NCI-H82 treated with DMSO at 0.1 percent for 48 hours (cell line): ENCODE measurements around the gene SIPA1.

Source experiments
- DNase-seq: peaks from one replicate; lab custom pipeline; 2025; ENCODE audit not compliant: unreplicated experiment; lab: John Stamatoyannopoulos, UW

Gene SIPA1

GRCh38 chr11:65637794-65638419, at the start of gene SIPA1:
TSS of gene SIPA1 (plus strand) at chr11:65638101. CDS start at chr11:65640922, 2,821 bp downstream.
- DNase-seq: no peak

DNA sequence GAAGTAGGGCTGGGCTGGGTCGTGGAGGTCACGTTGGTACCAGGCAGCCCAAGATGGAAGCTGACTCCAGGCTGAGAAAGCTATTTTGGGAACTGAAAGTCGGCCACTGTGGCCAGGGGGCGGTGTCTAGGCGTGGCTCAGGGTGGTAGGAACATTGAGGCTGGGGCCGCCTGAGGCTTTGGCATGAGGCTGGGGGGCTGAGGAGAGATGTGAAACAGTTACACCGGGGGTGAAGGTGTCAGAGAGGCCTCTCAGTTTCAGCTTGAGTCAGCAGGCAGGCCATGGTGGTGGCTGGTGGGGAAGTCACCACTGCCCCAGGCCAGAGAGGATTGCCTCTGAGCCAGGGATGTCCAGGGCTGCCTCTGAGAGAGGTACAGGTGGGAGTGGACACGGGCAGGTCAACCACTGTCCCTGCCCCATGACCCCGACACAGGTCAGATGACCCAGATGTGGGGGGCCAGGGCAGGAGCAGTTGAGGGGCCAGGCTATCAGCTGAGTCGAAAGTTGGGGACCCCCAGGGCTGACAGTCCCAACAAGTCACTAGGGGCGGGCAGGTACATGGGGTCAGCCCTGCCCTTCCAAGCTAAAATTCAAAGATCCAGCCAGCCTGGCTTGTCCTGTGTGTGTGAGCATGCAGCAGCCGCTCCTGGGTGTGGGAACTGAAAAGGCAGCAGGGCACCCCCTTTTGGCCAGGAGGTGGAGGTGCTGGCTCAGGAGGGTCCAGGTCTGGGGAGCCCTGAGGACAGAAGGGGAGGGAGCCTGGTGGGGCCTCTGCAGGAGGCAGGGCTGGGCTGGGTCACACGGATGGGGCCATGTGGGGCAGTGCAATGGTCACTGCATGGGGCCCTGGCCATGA, 49.5 kb upstream of the SIPA1 start:
- no peak for DNase-seq

- no peak for DNase-seq
Measured at GRCh38 chr11:65589444-65590239, 48.3 kb upstream of the SIPA1 start.

GRCh38 chr11:65590240-65590738, 47.6 kb upstream of the SIPA1 start:
- DNase-seq: no peak

- DNase-seq: no peak
Measured at GRCh38 chr11:65591939-65592857, 45.7 kb upstream of the SIPA1 start.

DNA sequence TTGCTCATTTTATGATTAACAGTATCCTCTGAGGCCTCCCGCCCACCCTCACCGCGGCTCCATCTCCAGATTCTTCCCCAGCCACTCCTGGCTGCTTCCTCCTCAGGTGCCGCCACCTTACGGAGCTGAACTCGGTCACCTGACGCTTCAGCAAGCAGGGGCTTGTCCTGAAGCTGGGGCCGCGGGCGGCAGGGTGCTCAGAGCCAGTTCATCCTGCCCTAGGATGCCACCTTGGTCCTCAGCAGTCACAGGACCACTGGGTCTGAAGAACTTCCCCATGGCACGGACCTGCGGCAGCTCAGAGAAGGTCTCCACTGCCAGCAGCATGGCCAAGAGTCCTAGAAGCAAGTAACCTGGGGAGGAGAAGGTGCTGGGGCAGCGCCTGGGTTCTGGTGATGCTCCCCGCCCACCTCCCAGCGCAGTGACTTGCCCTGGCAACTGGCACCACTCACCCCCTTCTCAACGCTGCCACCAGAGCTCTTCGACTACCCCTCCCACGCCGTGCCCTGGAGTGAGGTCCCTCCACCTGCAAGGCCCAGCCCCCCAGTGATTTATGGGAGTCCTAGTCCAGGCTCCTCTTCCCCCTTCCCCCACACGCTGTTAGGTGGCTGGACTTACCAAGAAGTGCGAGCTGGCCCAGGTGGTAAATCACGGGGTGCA, 44.9 kb upstream of the SIPA1 start:
- DNase-seq: no peak

DNA sequence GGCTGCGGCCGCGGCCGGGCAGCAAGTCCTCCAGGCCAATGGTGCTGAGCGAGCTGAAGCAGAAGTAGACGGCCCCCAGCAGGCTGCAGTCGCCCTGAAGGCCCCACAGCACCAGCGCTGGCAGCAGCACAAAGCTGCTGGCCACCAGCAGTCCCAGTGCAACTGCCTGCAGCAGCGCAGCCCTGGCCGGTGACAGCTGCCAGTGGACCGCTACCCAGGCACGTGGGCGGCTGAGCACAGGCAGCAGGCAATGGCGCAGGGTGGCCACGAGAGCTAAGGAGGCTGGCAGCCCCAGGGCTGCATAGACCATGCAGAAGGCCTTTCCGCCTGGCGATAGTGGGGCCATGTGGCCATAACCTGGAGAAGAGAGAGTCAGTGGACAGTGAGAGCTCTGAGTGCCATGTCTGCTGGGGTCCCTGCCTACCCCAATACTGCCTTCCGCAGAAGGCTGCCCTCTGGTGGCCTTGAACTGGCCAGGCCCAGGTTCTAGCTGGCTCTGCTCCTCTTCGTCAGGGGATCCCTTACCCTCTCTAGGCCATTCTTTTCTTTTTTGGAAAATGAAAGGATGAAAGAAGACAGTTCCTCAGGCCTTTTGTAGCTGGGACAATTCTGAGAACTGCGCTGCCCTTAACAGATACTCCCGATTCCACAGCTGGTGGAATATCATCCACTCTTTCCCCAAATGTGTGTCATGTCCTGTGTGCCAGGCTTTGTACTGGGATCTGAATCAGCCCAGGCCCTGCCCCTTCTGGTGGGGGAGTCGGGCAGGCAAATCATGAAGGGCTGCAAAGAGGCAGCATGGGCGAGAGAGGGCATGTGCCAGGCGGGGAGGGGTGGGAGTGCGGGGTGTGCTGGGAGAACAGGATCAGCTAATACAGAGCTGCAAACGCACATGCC, 44.1 kb upstream of the SIPA1 start:
- DNase-seq: no peak

DNA sequence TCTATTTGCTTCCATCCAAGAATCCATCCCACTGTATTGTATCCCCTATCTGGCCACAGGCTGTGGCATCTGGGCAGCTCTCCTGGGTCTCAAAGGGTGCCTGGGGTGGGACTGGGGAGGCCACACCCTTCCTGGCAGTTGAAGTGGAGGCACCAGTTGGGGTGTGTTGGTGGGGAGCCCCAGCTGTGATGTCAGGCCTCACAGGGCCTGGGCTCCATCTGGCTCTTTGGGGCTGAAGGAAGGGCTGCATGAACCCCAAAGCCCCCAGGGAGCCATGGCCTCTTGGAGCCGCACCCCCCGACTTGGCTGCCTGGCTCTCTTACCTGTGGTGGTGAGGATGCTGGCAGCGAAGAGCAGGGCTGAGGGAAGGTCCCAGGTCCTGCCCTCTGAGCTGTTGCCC, 42.8 kb upstream of the SIPA1 start:
- no peak for DNase-seq

DNA sequence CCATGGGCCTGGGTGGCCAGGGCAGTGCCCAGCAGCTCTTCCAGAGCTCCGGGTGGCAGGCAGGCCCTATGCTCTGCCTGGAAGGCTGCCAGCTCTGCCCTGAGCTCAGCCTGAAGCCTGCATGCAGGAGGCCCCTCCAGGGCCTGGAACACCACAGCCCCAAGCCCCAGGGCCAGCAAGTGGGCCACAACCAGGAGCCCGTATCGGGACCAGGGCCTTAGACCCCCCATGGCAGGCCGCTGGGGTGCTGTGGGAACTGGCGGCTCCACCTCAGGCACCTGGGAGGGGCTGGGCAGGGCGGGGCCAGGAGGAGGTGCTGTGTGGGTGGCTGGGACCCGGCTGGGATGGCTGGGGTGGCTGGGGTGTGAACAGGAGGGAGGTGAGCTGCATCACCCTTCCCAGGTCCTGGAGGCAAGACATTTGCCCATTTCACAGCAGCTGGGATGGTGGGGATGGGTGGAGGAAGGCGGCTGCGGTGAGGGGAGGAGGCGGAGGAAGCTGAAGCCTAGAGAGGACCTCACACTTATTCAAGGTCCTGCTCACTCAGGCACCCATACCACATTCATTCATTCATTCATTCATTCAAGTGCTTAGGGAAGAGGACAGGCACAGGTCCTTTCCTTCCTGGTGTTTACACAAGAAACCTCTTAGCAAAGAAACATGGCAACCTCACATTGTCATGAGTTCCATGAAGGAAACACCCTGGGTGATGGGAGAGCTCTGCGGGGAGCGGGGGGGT, 42.2 kb upstream of the SIPA1 start, which contains the start of gene KCNK7:
TSS of gene KCNK7 (minus strand) at position 258 of the 739 bp plus-strand sequence. CDS start at position 230, 28 bp downstream.
- no peak for DNase-seq

DNA sequence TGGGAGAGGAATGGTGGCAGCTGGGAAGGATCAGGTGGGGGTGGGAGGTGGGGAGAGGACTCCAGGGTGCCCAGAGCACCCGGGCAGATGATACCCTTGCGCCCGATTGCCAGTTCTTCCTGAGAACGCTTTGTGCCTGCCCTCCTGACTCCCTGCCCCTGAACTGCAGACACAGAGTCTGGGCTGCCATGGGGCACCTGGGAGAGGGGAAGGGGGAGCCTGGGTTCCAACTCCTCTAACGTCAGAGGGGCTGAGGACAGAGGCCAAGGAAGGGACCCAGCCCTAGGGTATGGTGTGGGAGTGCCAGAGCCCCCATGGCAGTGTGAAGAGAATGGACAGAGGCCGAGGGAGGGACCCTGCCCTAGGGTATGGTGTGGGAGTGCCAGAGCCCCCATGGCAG, 41.4 kb upstream of the SIPA1 start:
- DNase-seq: no peak

DNA sequence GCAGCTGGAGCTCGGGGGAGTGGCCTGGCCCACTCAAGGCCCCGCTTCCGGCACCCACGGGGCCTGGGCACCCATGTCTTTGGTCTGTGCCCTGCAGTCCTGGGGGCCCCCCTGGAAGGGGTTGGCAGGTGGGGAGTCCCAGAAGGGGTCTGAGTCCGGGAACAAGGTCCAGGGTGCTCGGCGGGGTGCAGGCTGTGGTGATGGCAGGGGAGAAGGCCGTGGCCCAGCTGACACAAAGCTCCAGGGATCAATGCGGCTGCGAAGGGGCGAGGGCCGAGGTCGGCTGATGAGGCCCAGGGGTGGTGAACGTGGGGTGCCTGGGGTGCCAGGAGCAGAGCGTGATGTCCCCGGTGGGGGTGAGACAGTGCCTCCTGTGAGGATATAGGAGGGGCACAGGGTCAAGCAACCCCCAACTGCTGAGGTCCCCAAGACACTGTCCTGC, 39.6 kb upstream of the SIPA1 start:
- no peak for DNase-seq

DNA sequence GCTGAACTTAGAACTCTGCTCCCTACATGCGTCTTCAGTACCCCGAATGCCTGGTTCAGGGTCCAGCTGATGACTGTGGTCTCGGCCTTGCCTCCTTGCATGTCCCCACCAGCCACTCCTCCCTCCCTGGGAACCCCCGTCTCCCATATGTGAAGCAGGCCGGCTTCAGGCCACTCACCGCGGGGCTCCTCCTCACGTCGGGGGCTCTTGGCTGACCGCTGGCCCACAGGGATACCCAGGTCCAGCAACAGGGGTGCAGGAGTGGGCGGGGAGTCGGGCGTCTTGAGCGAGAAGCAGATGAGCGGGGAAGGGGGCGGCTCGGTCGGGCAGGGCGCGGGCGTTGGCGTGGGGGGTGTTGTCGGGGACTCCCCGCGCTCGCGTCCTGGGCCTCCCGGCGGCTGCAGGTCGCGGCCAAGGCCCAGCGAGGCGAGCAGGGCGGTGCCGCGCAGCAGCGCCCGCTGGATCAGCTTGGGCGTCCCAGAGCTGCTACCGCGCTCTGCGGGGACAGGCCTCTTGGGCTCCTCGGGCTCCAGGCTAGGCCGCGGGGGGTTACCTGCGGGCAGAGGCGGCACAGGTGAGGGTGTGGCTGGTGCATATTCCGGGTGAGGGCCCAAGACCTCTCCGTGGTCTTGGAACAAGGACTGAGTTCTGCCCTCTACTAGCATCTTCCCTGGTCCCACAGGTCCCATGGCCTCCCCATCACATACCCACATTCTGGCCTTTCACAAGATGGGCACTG, 38.5 kb upstream of the SIPA1 start:
- DNase-seq: no peak

DNA sequence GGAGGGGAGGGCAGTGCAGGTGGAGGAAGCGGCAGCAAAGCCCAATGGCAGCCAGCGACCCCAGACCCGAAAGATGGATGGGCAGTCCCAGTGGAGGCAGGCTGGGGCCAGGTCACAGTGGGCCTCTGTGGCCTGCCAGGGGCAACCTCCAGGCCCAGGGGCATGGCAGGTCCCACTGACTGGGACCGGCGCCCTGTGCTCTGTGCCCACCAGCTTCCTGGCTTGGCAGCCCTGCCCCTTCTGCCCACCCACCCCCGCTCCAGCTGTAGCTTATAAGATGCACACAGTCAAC, 38.0 kb upstream of the SIPA1 start:
- DNase-seq: no peak

DNA sequence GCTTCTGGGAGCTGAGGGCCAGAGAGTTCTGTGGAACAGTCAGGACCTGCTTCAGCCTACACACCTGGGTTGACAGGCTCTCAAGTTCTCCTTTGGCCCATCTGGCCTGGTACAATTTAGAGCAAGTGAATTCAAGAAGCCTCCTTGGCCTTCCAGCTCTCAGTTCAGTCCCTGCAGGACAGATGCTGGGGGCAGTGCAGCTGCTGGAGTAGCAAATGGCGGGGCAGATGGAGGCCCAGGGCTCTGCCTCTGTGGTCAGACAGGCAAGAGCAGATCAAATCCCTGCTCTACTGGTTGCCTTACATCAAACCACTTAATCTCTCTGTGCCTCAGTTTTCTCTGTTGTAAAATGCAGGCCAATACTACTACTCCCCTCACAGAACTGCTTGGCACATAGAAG, 33.6 kb upstream of the SIPA1 start:
- DNase-seq: no peak

DNA sequence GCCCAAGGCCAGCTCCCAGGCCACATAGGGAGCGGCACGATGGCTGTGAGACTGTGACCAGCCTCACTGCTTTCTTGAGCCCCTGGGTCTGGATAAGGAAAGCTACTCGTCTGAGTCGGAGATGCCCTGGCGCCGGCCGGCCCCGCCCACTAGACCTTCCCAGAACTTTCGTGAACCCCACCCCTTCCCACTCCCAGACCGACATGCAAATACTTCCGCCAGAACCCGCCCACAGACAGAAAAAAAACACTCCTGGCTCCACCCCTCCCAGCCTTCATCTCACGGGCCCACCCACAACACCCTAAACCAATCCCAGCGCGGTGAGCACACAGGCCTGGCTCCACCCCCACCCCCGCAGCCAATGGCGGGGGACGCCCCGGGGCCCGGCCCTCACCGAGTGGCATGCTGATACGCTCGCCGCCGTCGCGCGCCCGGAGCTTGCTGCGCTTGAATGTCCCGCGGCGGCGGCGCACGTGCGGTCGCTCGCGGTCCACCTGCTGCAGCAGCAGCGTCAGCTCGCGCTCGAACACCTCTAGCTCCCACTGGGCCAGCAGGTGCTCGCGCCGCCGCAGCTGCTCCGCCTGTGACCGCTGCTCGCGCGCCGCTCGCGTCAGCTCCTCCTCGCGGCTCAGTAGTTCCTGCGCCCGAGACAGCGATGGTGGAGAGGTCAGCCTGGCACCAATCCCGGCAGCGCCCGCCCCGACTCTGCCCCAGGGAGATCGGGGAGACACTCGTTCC, 30.9 kb upstream of the SIPA1 start:
- no peak for DNase-seq

GRCh38 chr11:65607614-65608426, 30.1 kb upstream of the SIPA1 start:
- DNase-seq: no peak
